Peyer's patch (tissue), 4 donors: ENCODE data around the gene KCNN1.

Source experiments
- POLR2A ChIP-seq, 2 donors: fragments of 450-650 bp; IDR thresholded peaks; one replicate each; pipeline ENCODE4 v1.5.1; 2017; ENCODE audit warnings: antibody characterized with exemption in 2 of 2, mild to moderate bottlenecking in 2 of 2, moderate library complexity in 2 of 2
- TF ChIP-seq, protein P1 (sequence below), 6 experiments: fragments of 450-650 bp in 4 of 6; fragments of 200-600 bp in 2 of 6; sonication (generic) in 1 of 6; IDR thresholded peaks; one replicate each; pipeline ENCODE4 v1.5.1; 2017 to 2019; ENCODE audit warnings: antibody characterized with exemption in 6 of 6, mild to moderate bottlenecking in 3 of 6, moderate library complexity in 1 of 6

DNA sequence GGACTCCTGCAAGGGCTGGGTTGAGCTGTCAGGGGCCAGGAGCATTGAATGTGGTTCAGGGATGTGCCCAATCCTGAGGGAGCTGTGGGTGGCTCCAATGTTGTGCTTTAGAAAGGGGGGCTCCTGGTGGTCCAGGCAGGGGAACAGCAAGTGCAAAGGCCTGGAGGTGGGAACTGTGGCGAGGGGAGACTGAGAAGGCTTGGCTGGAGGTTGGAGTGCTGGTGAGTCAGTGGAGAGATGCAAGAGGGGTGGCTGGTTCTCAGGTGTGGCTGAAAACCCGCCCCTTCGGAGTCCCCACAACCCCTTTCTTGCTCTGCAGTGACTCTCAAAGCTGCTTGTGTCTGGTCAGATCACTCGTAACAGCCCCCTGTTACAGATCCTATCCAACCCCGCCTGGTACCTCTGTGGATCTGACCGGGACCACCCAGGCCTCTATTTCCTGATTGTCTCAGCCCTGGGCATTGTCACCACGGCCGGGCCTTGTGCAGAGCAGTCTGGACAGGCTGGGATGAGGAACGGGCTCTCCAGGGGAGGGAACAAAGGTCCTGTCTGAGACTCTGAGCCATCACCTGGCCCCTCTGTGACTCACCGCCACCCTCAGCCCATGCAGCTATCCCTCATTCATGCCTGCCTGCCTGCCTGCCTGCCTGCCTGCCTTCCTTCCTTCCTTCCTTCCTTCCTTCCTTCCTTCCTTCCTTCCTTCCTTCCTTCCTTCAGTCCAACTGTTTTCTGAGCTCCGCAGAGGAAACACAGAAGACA lies 1.4 kb upstream of the KCNN1 start:
- TF ChIP-seq, protein P1, sequence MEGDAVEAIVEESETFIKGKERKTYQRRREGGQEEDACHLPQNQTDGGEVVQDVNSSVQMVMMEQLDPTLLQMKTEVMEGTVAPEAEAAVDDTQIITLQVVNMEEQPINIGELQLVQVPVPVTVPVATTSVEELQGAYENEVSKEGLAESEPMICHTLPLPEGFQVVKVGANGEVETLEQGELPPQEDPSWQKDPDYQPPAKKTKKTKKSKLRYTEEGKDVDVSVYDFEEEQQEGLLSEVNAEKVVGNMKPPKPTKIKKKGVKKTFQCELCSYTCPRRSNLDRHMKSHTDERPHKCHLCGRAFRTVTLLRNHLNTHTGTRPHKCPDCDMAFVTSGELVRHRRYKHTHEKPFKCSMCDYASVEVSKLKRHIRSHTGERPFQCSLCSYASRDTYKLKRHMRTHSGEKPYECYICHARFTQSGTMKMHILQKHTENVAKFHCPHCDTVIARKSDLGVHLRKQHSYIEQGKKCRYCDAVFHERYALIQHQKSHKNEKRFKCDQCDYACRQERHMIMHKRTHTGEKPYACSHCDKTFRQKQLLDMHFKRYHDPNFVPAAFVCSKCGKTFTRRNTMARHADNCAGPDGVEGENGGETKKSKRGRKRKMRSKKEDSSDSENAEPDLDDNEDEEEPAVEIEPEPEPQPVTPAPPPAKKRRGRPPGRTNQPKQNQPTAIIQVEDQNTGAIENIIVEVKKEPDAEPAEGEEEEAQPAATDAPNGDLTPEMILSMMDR (IDR thresholded peaks at IDR 0.05), result no peak
- no peak for TF ChIP-seq POLR2A (IDR thresholded peaks at IDR 0.05)
